Panc1 (cell line): ENCODE results near the gene MYH10. TPM values are rescaled to one million over a fixed set of nuclear protein-coding genes. Genes with fewer than 3 reads are reported as not detected.

Experiments
- ATAC-seq: fragments of 200-7000 bp; cut with Tn5 transposase; 2 replicates; pipeline ENCODE4 v1.9.1; 2020; ENCODE audit warnings: mild to moderate bottlenecking, moderate library complexity
- BruUV-seq: library from RNA; stranded (reverse); fragments of 400-500 nt; replicated peaks from 2 replicates; lab custom pipeline; 2021; lab: Mats Ljungman, UMichigan
- CTCF ChIA-PET: fragments of 300-600 bp; sonication (Branson Sonifier 250); formaldehyde crosslinking; loops from one replicate; lab custom pipeline; 2022; ENCODE audit warnings: antibody characterized with exemption; lab: Charles Lee
- POLR2A ChIA-PET: fragments of 300-600 bp; sonication (Branson Sonifier 250); formaldehyde crosslinking; loops from one replicate; lab custom pipeline; 2022; ENCODE audit warnings: antibody characterized with exemption; lab: Charles Lee
- DNase-seq: peaks from one replicate; pipeline ENCODE4 v3.0.0-alpha.2; 2010; ENCODE audit warnings: low read depth, low spot score
- H3K27ac ChIP-seq: 2 replicates; pipeline ENCODE4 v1.5.1; 2011; ENCODE audit warnings: mild to moderate bottlenecking, low read length, inconsistent platforms
- H3K27me3 ChIP-seq: fragments of 200-500 bp; sonication (Bioruptor generic); 2 replicates; pipeline ENCODE4 v1.6.0; 2014; ENCODE audit warnings: low read length, inconsistent platforms; ENCODE audit not compliant: control insufficient read depth, insufficient read depth
- H3K36me3 ChIP-seq: fragments of 200-500 bp; sonication (Bioruptor generic); 2 replicates; pipeline ENCODE4 v1.5.1; 2014; ENCODE audit warnings: inconsistent platforms, mild to moderate bottlenecking, low read length, moderate library complexity; ENCODE audit not compliant: control insufficient read depth, insufficient read depth
- H3K4me1 ChIP-seq: 2 replicates; pipeline ENCODE4 v1.5.1; 2011; ENCODE audit warnings: inconsistent platforms, mild to moderate bottlenecking, low read length, moderate library complexity; ENCODE audit not compliant: control insufficient read depth, insufficient read depth
- H3K4me3 ChIP-seq, 2 experiments: 2 replicates each; pipeline ENCODE4 v1.5.1; 2011 to 2012; ENCODE audit warnings: low read depth in 2 of 2, low read length in 2 of 2, mild to moderate bottlenecking in 2 of 2, inconsistent platforms in 1 of 2, moderate library complexity in 1 of 2
- H3K9me3 ChIP-seq: fragments of 200-500 bp; sonication (Bioruptor generic); 2 replicates; pipeline ENCODE4 v1.5.1; 2014; ENCODE audit warnings: low read depth, mild to moderate bottlenecking, inconsistent platforms, low read length, moderate library complexity; ENCODE audit not compliant: control insufficient read depth, insufficient read depth
- CTCF ChIP-seq: fragments of 450-650 bp; IDR thresholded peaks from 2 replicates; pipeline ENCODE4 v1.5.1; 2017; ENCODE audit warnings: mild to moderate bottlenecking
- POLR2AphosphoS5 ChIP-seq: IDR thresholded peaks from 2 replicates; pipeline ENCODE4 v1.6.1; 2012; ENCODE audit warnings: mild to moderate bottlenecking, low read depth, low read length, moderate library complexity
- SIN3A ChIP-seq: IDR thresholded peaks from 2 replicates; pipeline ENCODE4 v1.6.1; 2012; ENCODE audit warnings: low read depth, mild to moderate bottlenecking, low read length, moderate library complexity, borderline replicate concordance; ENCODE audit not compliant: insufficient read depth
- TCF7L2 ChIP-seq: IDR thresholded peaks from 2 replicates; pipeline ENCODE4 v1.6.1; 2011; ENCODE audit warnings: mild to moderate bottlenecking, low read depth, low read length, inconsistent platforms
- in situ Hi-C: cut with HindIII; loops from 2 replicates; pipeline ENCODE4 v1.10.0; 2016; ENCODE audit warnings: low sequenced_read_pairs, low pct_unique_long_range_greater_than_20kb
- intact Hi-C: fragments of 100-400 bp; cut with micrococcal nuclease; formaldehyde crosslinking; loops from one replicate; pipeline ENCODE4 v1.10.0; 2022; ENCODE audit not compliant: unreplicated experiment
- total RNA-seq: library from RNA; stranded (reverse); gene quantifications from one replicate; pipeline ENCODE4 v1.2.1, GENCODE V29; 2021; ENCODE audit not compliant: unreplicated experiment
- TF ChIP-seq, protein P1 (sequence below), 2 experiments: IDR thresholded peaks; 2 replicates each; pipeline ENCODE4 v1.6.1; 2011 to 2012; ENCODE audit warnings: low read depth in 2 of 2, control low read depth in 1 of 2, low read length in 1 of 2, mild to moderate bottlenecking in 1 of 2, moderate library complexity in 1 of 2; ENCODE audit not compliant: insufficient read depth in 1 of 2

The MYH10 gene
- total RNA-seq, 1 experiment from 2014 or later, result 36.5 TPM

- in situ Hi-C loops (no loop called here), intact Hi-C loops (no loop called here)
- CTCF ChIA-PET, result no interaction called here
Measured at GRCh38 chr17:8602679-8603078, 27.8 kb downstream of the MYH10 start.

DNA sequence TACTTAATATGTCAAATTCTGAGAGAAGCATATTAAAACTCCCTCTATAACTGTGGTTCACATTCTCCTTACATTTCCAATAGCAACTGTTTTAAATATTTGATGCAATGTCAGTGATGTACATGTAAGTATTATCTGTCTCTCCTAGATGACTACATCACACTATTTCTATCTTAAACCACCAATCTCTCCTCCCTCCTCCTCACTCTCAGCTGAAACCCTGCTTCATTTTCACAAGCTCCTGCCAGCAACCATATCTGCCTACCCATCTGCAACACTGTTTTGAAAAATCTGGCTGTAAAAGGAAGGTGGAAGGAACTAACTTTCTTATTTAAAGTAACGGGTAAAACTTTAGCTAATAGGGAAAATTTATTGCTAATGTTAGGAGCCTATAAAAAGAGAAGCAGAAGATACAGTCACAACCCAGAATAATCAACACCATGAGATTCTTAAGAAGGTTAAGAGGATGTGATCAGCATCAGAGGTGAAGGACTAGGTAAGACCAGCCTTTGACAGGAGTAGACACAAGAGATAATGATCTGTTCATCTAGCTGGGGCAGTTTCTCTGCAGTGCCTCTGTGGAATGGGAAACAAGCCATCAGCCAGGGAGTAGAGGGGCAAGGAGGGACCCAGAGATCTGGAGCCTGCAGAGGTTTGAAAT is 31.0 kb downstream of the MYH10 start:
- H3K9me3 ChIP-seq, result no peaks in the 10 kb centered on the region
- no peaks in the 10 kb centered on the region for H3K4me1 ChIP-seq
- CTCF ChIA-PET, result no interaction called here
- no peak for DNase-seq
- H3K27me3 ChIP-seq, result no peaks in the 10 kb centered on the region
- intact Hi-C loops (no loop called here), in situ Hi-C loops (no loop called here)
- H3K36me3 ChIP-seq, result no peaks in the 10 kb centered on the region
- H3K4me3 ChIP-seq, result no peak overlapping the region
- BruUV-seq, result no TSS peak
- TF ChIP-seq CTCF (no peak), POLR2AphosphoS5 (no peak), TCF7L2 (no peak), SIN3A (no peak)
- TF ChIP-seq, protein P1, sequence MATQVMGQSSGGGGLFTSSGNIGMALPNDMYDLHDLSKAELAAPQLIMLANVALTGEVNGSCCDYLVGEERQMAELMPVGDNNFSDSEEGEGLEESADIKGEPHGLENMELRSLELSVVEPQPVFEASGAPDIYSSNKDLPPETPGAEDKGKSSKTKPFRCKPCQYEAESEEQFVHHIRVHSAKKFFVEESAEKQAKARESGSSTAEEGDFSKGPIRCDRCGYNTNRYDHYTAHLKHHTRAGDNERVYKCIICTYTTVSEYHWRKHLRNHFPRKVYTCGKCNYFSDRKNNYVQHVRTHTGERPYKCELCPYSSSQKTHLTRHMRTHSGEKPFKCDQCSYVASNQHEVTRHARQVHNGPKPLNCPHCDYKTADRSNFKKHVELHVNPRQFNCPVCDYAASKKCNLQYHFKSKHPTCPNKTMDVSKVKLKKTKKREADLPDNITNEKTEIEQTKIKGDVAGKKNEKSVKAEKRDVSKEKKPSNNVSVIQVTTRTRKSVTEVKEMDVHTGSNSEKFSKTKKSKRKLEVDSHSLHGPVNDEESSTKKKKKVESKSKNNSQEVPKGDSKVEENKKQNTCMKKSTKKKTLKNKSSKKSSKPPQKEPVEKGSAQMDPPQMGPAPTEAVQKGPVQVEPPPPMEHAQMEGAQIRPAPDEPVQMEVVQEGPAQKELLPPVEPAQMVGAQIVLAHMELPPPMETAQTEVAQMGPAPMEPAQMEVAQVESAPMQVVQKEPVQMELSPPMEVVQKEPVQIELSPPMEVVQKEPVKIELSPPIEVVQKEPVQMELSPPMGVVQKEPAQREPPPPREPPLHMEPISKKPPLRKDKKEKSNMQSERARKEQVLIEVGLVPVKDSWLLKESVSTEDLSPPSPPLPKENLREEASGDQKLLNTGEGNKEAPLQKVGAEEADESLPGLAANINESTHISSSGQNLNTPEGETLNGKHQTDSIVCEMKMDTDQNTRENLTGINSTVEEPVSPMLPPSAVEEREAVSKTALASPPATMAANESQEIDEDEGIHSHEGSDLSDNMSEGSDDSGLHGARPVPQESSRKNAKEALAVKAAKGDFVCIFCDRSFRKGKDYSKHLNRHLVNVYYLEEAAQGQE (IDR thresholded peaks at IDR 0.05; ENCODE audit: insufficient read depth in 1 of 2, low read depth in 2 of 2, low read length in 1 of 2), result no peak
- H3K27ac ChIP-seq, result no peak overlapping the region
- ATAC-seq, result no peak
- POLR2A ChIA-PET, result no interaction called here

More at GRCh38 chr17:8602679-8603078, 27.8 kb downstream of the MYH10 start:
- TF ChIP-seq CTCF (no peak), SIN3A (no peak), POLR2AphosphoS5 (no peak), TCF7L2 (no peak)
- TF ChIP-seq, protein P1 (IDR thresholded peaks at IDR 0.05; ENCODE audit: insufficient read depth in 1 of 2, low read depth in 2 of 2, low read length in 1 of 2), result no peak
- no peaks in the 10 kb centered on the region for H3K36me3 ChIP-seq
- no peak overlapping the region for H3K27ac ChIP-seq
- no peaks in the 10 kb centered on the region for H3K9me3 ChIP-seq
- ATAC-seq (no peak), DNase-seq (no peak)
- BruUV-seq, result no TSS peak
- no peaks in the 10 kb centered on the region; the same call in 1 of the 2 replicates for H3K4me1 ChIP-seq
- H3K4me3 ChIP-seq, result no peak overlapping the region
- POLR2A ChIA-PET, result no interaction called here
- H3K27me3 ChIP-seq, result no peaks in the 10 kb centered on the region
